B cell (primary cell): ENCODE results near the gene VWA3A. TPM values are rescaled to one million over a fixed set of nuclear protein-coding genes. Genes with fewer than 3 reads are reported as not detected.

Source experiments
- ATAC-seq: fragments of 200-7000 bp; cut with Tn5 transposase; one replicate; pipeline ENCODE4 v1.10.0; 2021; ENCODE audit warnings: low read depth, mild to moderate bottlenecking, moderate number of reproducible peaks, moderate library complexity
- CTCF ChIA-PET: fragments of 350-600 bp; sonication (Branson Sonifier 250); formaldehyde crosslinking; loops from one replicate; lab custom pipeline; 2021; ENCODE audit warnings: antibody characterized with exemption, inconsistent platforms; lab: Charles Lee
- POLR2A ChIA-PET: fragments of 350-600 bp; sonication (Branson Sonifier 250); formaldehyde crosslinking; loops from one replicate; lab custom pipeline; 2021; ENCODE audit warnings: antibody characterized with exemption; lab: Charles Lee
- DNase-seq: peaks from one replicate; pipeline ENCODE4 v3.0.0; 2013
- H2AFZ ChIP-seq: 2 replicates; pipeline ENCODE4 v1.6.1; 2012; ENCODE audit warnings: mild to moderate bottlenecking, low read depth, low read length; ENCODE audit not compliant: insufficient read depth, poor library complexity, severe bottlenecking
- H3K27ac ChIP-seq, 2 donors: 1 replicate in 1 of 2; 2 replicates in 1 of 2; pipeline ENCODE4 v1.5.1; 2012 to 2013; ENCODE audit warnings: low read length in 2 of 2, mild to moderate bottlenecking in 2 of 2, moderate library complexity in 1 of 2
- H3K27me3 ChIP-seq, 4 experiments: fragments of 200-600 bp in 1 of 4; sonication (generic) in 1 of 4; replicated peaks in 1 of 4; 1 replicate in 2 of 4; 2 replicates in 2 of 4; pipeline versions ENCODE4 v1.6.1 to v1.7.0; 2013 to 2016; ENCODE audit warnings: low read length in 3 of 4, mild to moderate bottlenecking in 2 of 4, mixed read lengths in 1 of 4, moderate library complexity in 1 of 4; ENCODE audit not compliant: insufficient read depth in 4 of 4, control insufficient read depth in 3 of 4; ENCODE audit errors: control extremely low read depth in 1 of 4
- H3K36me3 ChIP-seq, 2 experiments: replicated peaks in 1 of 2; 1 replicate in 1 of 2; 2 replicates in 1 of 2; pipeline versions ENCODE4 v1.6.1 to v1.7.1; 2013; ENCODE audit warnings: low read length in 1 of 2; ENCODE audit not compliant: insufficient read depth in 2 of 2, control insufficient read depth in 1 of 2; ENCODE audit errors: control extremely low read depth in 1 of 2, extremely low read depth in 1 of 2
- H3K4me1 ChIP-seq, 2 donors: fragments of 200-600 bp in 1 of 2; sonication (generic) in 1 of 2; 1 replicate in 1 of 2; 2 replicates in 1 of 2; pipeline versions ENCODE4 v1.5.1 to v1.6.1; 2013 to 2017; ENCODE audit warnings: low read length in 2 of 2; ENCODE audit not compliant: control insufficient read depth in 2 of 2, insufficient read depth in 2 of 2
- H3K4me2 ChIP-seq: replicated peaks from 2 replicates; pipeline ENCODE3; 2012; ENCODE audit warnings: mild to moderate bottlenecking, low read depth, low read length; ENCODE audit not compliant: poor library complexity, severe bottlenecking
- H3K4me3 ChIP-seq, 5 experiments: fragments of 200-600 bp in 1 of 5; sonication (generic) in 1 of 5; 1 replicate in 3 of 5; 2 replicates in 2 of 5; pipeline versions ENCODE4 v1.5.1 to v1.7.0; 2011 to 2016; ENCODE audit warnings: low read length in 4 of 5, mild to moderate bottlenecking in 4 of 5, low read depth in 2 of 5, control low read depth in 1 of 5, moderate library complexity in 1 of 5; ENCODE audit not compliant: insufficient read depth in 1 of 5; ENCODE audit errors: control extremely low read depth in 1 of 5, extremely low read depth in 1 of 5
- H3K79me2 ChIP-seq: fragments of 200-600 bp; sonication (generic); one replicate; pipeline ENCODE4 v1.6.0; 2016; ENCODE audit warnings: low read length; ENCODE audit not compliant: control insufficient read depth, insufficient read depth
- H3K9ac ChIP-seq: fragments of 200-600 bp; sonication (generic); 2 replicates; pipeline ENCODE4 v1.6.1; 2017; ENCODE audit warnings: mild to moderate bottlenecking, low read length, moderate library complexity
- H3K9me3 ChIP-seq, 3 donors: one replicate each; pipeline versions ENCODE4 v1.6.1 to v1.7.1; 2013; ENCODE audit warnings: low read length in 2 of 3; ENCODE audit not compliant: control insufficient read depth in 2 of 3, insufficient read depth in 1 of 3; ENCODE audit errors: control extremely low read depth in 1 of 3
- H4K20me1 ChIP-seq: 2 replicates; pipeline ENCODE4 v1.6.0; 2012; ENCODE audit warnings: mild to moderate bottlenecking, low read length; ENCODE audit not compliant: insufficient read depth, control insufficient read depth, poor library complexity, severe bottlenecking
- H3K27ac Mint-ChIP-seq: one replicate; pipeline ENCODE4 v1.8.0; 2021; ENCODE audit warnings: mixed read lengths
- H3K27me3 Mint-ChIP-seq: one replicate; pipeline ENCODE4 v1.8.0; 2021; ENCODE audit warnings: mixed read lengths
- H3K4me1 Mint-ChIP-seq: one replicate; pipeline ENCODE4 v1.8.0; 2021; ENCODE audit warnings: mixed read lengths
- H3K4me3 Mint-ChIP-seq: one replicate; pipeline ENCODE4 v1.8.0; 2021; ENCODE audit warnings: mixed read lengths
- H3K9me3 Mint-ChIP-seq: one replicate; pipeline ENCODE4 v1.8.0; 2022; ENCODE audit warnings: mixed read lengths; ENCODE audit not compliant: insufficient read depth
- CTCF ChIP-seq: fragments of 200-600 bp; IDR thresholded peaks from one replicate; pipeline ENCODE4 v1.8.0; 2022; ENCODE audit warnings: antibody characterized with exemption, mild to moderate bottlenecking
- EZH2 ChIP-seq: IDR thresholded peaks from 2 replicates; pipeline ENCODE4 v1.6.1; 2012; ENCODE audit warnings: borderline replicate concordance, low read depth, mild to moderate bottlenecking, moderate library complexity, low read length; ENCODE audit not compliant: insufficient read depth, poor library complexity, severe bottlenecking
- WGBS: methylation state at CpG from one replicate; pipeline ENCODE4 v1.1.5; 2013; ENCODE audit warnings: missing lambda C conversion rate; ENCODE audit not compliant: insufficient coverage; 5-methylcytosine and 5-hydroxymethylcytosine counted together
- intact Hi-C: fragments of 100-400 bp; cut with micrococcal nuclease; formaldehyde crosslinking; loops from one replicate; pipeline ENCODE4 v1.10.0; 2022
- polyA plus RNA-seq: library from polyadenylated mRNA; depleted of rRNA; stranded (reverse); fragments of >200 nt; gene quantifications from 2 replicates; pipeline ENCODE4 v1.2.3, GENCODE V29; 2012
- total RNA-seq, 2 donors: library from RNA; stranded (reverse); fragments of 120-200 nt in 1 of 2; gene quantifications; 1 replicate in 1 of 2; 2 replicates in 1 of 2; pipeline versions ENCODE4 v1.2.3 to v1.2.4, GENCODE V29; 2013 to 2022

Gene VWA3A
- total and polyA plus RNA-seq, 2 donors (not counting 1 experiment from before 2014, with no cell fraction given) = 0.28 to 0.47 TPM

GRCh38 chr16:22093996-22094395 is 1.7 kb downstream of the VWA3A start:
- DNase-seq (no peak), ATAC-seq (no peak)
- no peaks in the 10 kb centered on the region for H3K9me3 Mint-ChIP-seq
- no peak overlapping the region for H3K4me3 ChIP-seq
- ChIA-PET POLR2A (interaction anchor here (0.7 kb wide), 1 partner anchor 157 kb away, joined by 5 read pairs; no protein-coding TSS in a partner anchor), CTCF (interaction anchor here (1.1 to 4.0 kb wide), 2 partner anchors 12 to 16 kb away, joined by 3 to 18 read pairs; no protein-coding TSS in a partner anchor)
- TF ChIP-seq CTCF = no peak
- TF ChIP-seq EZH2 = no peak
- H3K27ac ChIP-seq = no peak overlapping the region
- H3K4me2 ChIP-seq = no peak overlapping the region
- H2AFZ ChIP-seq = no peak overlapping the region
- H3K9ac ChIP-seq = no peak overlapping the region
- H3K27me3 Mint-ChIP-seq = peaks cover 10% of the 10 kb centered on the region
- H3K79me2 ChIP-seq = no peaks in the 10 kb centered on the region
- no peaks in the 10 kb centered on the region for H3K36me3 ChIP-seq
- no peak overlapping the region for H3K27ac Mint-ChIP-seq
- H3K4me1 ChIP-seq = peaks cover 0 to 4% of the 10 kb centered on the region in 2 donors
- intact Hi-C loops = no loop called here
- peaks cover 0 to 6% (median 4%) of the 10 kb centered on the region in 4 experiments for H3K27me3 ChIP-seq
- 20% methylated on average over 1 of the region's 3 CpGs for WGBS
- H3K4me3 Mint-ChIP-seq = no peak overlapping the region
- no peaks in the 10 kb centered on the region for H3K9me3 ChIP-seq
- H3K4me1 Mint-ChIP-seq = peaks cover 2% of the 10 kb centered on the region
- no peaks in the 10 kb centered on the region for H4K20me1 ChIP-seq

DNA sequence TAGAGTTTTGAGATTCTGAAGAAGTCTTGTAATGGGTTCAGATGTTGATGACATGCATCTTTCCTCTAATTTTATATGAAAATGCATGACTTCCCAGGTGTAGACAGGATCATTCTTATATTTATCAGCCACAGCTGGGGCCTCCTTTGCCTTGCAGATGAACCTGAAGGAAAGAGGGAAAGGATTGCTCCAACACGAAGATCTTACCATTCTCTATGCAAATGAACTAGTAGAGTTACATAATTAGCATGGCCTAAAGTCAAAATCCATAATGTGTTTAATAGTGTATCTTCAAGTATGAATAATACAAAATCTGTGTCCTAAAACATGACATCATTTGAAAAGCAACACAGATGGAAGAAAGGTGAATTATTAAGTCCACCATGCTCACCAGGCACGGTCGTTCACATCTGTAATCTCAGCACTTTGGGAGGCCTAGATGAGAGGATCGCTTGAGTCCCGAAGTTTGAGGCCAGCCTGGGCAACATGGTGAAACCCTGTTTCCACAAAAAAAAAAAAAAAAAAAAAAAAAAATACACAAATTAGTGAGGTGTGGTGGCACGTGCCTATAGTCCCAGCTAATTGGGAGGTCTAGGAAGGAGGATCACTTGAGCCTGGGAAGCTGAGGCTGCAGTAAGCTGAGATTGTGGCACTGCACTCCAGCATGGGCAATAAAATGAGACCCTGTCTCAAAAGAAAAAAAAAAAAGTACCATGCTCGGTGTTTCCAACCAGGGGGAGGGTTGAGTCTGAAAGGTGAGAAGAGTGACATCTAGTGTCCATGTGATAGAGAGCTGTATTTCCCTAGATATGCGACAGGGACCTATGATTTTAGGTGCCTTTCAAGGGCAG is 6.3 kb downstream of the VWA3A start:
- Histone ChIP-seq H3K27ac (no peak overlapping the region), H4K20me1 (no peaks in the 10 kb centered on the region), H3K36me3 (no peaks in the 10 kb centered on the region), H3K4me2 (peak overlapping the region; percentile 38), H3K9me3 (no peaks in the 10 kb centered on the region), H3K4me1 (peaks cover 0 to 4% of the 10 kb centered on the region in 2 donors), H3K9ac (no peak overlapping the region), H2AFZ (peak overlapping the region; percentile 11), H3K27me3 (peaks cover 0 to 6% (median 4%) of the 10 kb centered on the region in 4 experiments), H3K79me2 (no peaks in the 10 kb centered on the region), H3K4me3 (no peak overlapping the region)
- intact Hi-C loops = loop anchor here (1.0 kb wide), 1 partner anchor 97 kb away; the partner anchor contains the start of gene PDZD9
- DNase-seq = peak; percentile 56
- peak overlapping the region; percentile 54 for H3K4me3 Mint-ChIP-seq
- 0% methylated on average over 2 of the region's 8 CpGs for WGBS
- no peak overlapping the region for H3K27ac Mint-ChIP-seq
- peaks cover 2% of the 10 kb centered on the region for H3K9me3 Mint-ChIP-seq
- no peak for TF ChIP-seq EZH2
- peak; percentile 61 for TF ChIP-seq CTCF
- peaks cover 10% of the 10 kb centered on the region for H3K27me3 Mint-ChIP-seq
- ChIA-PET CTCF (interaction anchor here (0.6 to 5.0 kb wide), 22 partner anchors 8 to 942 kb away, joined by 3 to 39 read pairs (median 4); partner anchors contain the start of gene MOSMO), POLR2A (no interaction called here)
- peak; percentile 58 for ATAC-seq
- peaks cover 4% of the 10 kb centered on the region for H3K4me1 Mint-ChIP-seq
